Measurements from ENCODE around the gene SLC30A4.

SLC30A4 gene

DNA sequence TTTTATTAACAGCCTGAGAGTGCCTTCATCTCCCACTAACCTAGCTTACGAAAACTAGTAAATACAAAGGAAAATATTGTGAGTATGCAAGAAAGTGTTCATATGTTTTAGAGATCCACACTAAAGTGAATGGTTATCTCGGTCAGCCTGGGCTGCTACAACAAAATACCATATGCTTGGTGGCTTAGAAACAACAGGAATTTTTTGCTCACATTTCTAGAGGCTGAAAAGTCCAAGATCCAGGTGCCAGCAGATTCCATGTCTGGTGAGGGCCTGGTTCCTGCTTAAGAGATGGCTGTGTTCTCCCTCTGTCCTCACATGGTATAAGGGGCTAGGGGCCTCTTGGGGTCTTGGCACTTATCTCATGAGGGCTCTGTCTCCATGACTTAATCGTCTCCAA is 20.5 kb upstream of the SLC30A4 start:
- Histone ChIP-seq H3K79me2 (no peaks in the 10 kb centered on the region), H3K27ac (no peak overlapping the region)

DNA sequence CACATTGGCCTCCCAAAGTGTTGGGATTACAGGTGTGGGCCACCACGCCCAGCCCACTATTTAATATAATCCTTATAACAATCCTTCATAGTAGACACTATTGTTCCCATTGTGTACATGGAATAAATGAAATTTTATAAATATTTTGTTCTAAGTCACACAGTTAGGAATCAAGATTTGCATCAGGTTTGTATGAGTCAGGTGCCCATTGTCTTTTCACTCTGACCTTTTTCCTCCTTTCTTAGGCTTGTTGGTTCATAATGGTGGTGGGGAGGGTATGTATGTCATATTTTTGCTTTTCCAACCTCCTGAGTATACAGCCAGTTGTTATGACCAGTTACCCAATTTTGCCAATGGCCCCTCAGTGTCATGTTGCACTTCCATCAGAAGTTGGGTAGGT is 18.0 kb upstream of the SLC30A4 start:
- Histone ChIP-seq H3K4me2 (ENCODE audit: low read length) (no peak overlapping the region), H3K79me2 (no peaks in the 10 kb centered on the region), H3K27me3 (ENCODE audit: control insufficient read depth, insufficient read depth, low read length) (no peaks in the 10 kb centered on the region), H2AFZ (no peak overlapping the region), H3K36me3 (ENCODE audit: control insufficient read depth, insufficient read depth, low read length) (no peaks in the 10 kb centered on the region), H3K4me3 (ENCODE audit: low read depth, low read length) (no peak overlapping the region), H3K9me3 (ENCODE audit: control insufficient read depth, low read length) (no peaks in the 10 kb centered on the region), H3K27ac (no peak overlapping the region), H3K4me1 (no peaks in the 10 kb centered on the region), H3K9ac (no peak overlapping the region)
- TF ChIP-seq, protein P1, sequence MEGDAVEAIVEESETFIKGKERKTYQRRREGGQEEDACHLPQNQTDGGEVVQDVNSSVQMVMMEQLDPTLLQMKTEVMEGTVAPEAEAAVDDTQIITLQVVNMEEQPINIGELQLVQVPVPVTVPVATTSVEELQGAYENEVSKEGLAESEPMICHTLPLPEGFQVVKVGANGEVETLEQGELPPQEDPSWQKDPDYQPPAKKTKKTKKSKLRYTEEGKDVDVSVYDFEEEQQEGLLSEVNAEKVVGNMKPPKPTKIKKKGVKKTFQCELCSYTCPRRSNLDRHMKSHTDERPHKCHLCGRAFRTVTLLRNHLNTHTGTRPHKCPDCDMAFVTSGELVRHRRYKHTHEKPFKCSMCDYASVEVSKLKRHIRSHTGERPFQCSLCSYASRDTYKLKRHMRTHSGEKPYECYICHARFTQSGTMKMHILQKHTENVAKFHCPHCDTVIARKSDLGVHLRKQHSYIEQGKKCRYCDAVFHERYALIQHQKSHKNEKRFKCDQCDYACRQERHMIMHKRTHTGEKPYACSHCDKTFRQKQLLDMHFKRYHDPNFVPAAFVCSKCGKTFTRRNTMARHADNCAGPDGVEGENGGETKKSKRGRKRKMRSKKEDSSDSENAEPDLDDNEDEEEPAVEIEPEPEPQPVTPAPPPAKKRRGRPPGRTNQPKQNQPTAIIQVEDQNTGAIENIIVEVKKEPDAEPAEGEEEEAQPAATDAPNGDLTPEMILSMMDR (IDR thresholded peaks at IDR 0.05) = no peak

More for the DNA sequence above, 20.5 kb upstream of the SLC30A4 start:
- no peaks in the 10 kb centered on the region for H3K4me1 ChIP-seq
- no peak overlapping the region for H3K4me3 ChIP-seq (ENCODE audit: low read depth, low read length)
- H3K27me3 ChIP-seq (ENCODE audit: control insufficient read depth, insufficient read depth, low read length) = no peaks in the 10 kb centered on the region
- TF ChIP-seq, protein P1 (IDR thresholded peaks at IDR 0.05) = no peak
- H3K9ac ChIP-seq = no peak overlapping the region
- no peak overlapping the region for H2AFZ ChIP-seq
- H3K36me3 ChIP-seq (ENCODE audit: control insufficient read depth, insufficient read depth, low read length) = no peaks in the 10 kb centered on the region
- H3K4me2 ChIP-seq (ENCODE audit: low read length) = no peak overlapping the region
- H3K9me3 ChIP-seq (ENCODE audit: control insufficient read depth, low read length) = no peaks in the 10 kb centered on the region

DNA sequence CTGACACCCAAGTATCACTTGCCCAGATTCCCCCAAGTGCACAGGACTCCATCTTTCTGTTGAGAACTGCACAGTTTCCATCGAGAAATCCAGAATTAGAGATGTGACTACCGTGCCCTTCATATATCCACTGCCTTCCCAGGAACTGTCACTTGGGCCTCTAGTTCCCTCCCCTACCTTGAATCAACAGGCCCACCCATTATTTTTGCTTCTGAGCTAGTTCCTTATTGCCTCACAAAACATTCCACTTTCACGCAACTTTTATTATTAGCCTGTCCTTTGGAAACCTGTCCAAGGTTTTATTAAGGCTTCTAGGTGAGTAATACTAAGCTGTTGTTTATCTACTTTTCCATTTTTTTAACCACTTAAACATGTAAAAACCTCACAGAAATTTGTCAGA is 17.1 kb upstream of the SLC30A4 start:
- no peak overlapping the region for H3K4me2 ChIP-seq (ENCODE audit: low read length)
- H2AFZ ChIP-seq = no peak overlapping the region
- no peaks in the 10 kb centered on the region for H3K9me3 ChIP-seq (ENCODE audit: control insufficient read depth, low read length)
- H3K4me1 ChIP-seq = no peaks in the 10 kb centered on the region
- no peaks in the 10 kb centered on the region for H3K27me3 ChIP-seq (ENCODE audit: control insufficient read depth, insufficient read depth, low read length)
- no peak overlapping the region for H3K4me3 ChIP-seq (ENCODE audit: low read depth, low read length)
- no peak overlapping the region for H3K9ac ChIP-seq
- no peaks in the 10 kb centered on the region for H3K79me2 ChIP-seq
- TF ChIP-seq, protein P1 (IDR thresholded peaks at IDR 0.05) = no peak
- H3K36me3 ChIP-seq (ENCODE audit: control insufficient read depth, insufficient read depth, low read length) = no peaks in the 10 kb centered on the region
- H3K27ac ChIP-seq = no peak overlapping the region

DNA sequence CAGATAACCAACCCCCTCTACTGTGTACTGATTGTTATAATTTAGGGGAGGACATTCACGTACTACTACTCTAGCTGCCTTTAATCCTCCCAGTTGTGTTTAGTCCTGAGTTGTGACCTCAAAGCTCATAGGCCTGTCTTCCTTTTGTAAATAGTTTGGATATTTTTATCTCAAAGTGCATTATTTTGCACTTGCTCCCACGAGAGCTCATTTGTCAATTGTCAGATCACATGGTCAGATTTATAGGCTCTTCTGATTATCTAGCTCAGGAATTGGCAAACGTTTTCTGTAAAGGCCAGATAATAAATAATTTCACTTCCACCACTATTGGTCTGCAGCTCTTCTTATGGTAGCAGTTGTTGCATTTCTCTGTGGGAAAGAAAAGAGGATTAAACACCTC is 14.4 kb upstream of the SLC30A4 start:
- Histone ChIP-seq H3K27ac (no peak overlapping the region), H3K4me1 (no peaks in the 10 kb centered on the region), H3K9me3 (ENCODE audit: control insufficient read depth, low read length) (no peaks in the 10 kb centered on the region), H3K9ac (no peak overlapping the region), H2AFZ (no peak overlapping the region), H3K27me3 (ENCODE audit: control insufficient read depth, insufficient read depth, low read length) (no peaks in the 10 kb centered on the region), H3K4me2 (ENCODE audit: low read length) (no peak overlapping the region), H3K36me3 (ENCODE audit: control insufficient read depth, insufficient read depth, low read length) (no peaks in the 10 kb centered on the region), H3K4me3 (ENCODE audit: low read depth, low read length) (no peak overlapping the region), H3K79me2 (no peaks in the 10 kb centered on the region)
- TF ChIP-seq, protein P1 (IDR thresholded peaks at IDR 0.05) = no peak

DNA sequence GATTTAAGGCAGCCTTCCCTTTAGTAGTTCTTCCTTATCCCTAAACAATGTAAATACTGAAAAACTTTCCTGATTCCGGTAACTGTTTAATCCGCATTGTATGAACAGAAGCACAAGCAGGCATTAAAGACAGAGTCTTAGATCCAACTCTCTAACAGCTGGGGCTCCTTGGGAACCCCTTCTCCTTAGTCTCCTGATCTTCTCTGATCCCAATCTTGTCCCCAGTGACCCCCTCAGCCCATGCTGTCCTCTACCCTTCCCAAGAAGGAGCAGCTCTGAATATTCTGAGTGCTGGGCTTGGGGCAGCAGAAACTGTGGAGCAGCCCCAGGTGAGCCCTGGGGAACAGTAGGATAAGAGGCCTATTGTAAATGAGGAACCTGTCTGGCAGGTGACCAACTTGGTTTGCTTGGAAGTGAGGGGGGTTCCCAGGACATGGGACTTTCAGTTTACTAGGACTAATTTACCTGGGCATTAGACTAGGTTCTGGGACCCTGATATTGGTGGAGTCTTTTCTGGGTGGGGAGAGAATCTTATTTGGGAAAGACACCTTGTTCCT is 13.0 kb upstream of the SLC30A4 start:
- TF ChIP-seq, protein P1 (IDR thresholded peaks at IDR 0.05) = no peak
- no peak overlapping the region for H3K27ac ChIP-seq

More for the DNA sequence above, 13.0 kb upstream of the SLC30A4 start:
- H3K79me2 ChIP-seq = no peaks in the 10 kb centered on the region
- H2AFZ ChIP-seq = no peak overlapping the region
- H3K4me3 ChIP-seq (ENCODE audit: low read depth, low read length) = no peak overlapping the region
- no peaks in the 10 kb centered on the region for H3K36me3 ChIP-seq (ENCODE audit: control insufficient read depth, insufficient read depth, low read length)
- H3K9ac ChIP-seq = no peak overlapping the region
- H3K9me3 ChIP-seq (ENCODE audit: control insufficient read depth, low read length) = no peaks in the 10 kb centered on the region
- no peak overlapping the region for H3K4me2 ChIP-seq (ENCODE audit: low read length)
- H3K4me1 ChIP-seq = no peaks in the 10 kb centered on the region
- no peaks in the 10 kb centered on the region for H3K27me3 ChIP-seq (ENCODE audit: control insufficient read depth, insufficient read depth, low read length)
